ENCODE data around the gene ACTRT3.

ACTRT3 gene

GRCh38 chr3:169811631-169812331 lies 42.4 kb upstream of the ACTRT3 start (continued):
- no peak for TF ChIP-seq ZNF670 (tag by site-specific recombination; IDR thresholded peaks at IDR 0.05; ENCODE audit: low read depth)
- no peak for TF ChIP-seq ZNF175 (tag by site-specific recombination; IDR thresholded peaks at IDR 0.05)
- TF ChIP-seq ZNF341 (tag by site-specific recombination; IDR thresholded peaks at IDR 0.05; ENCODE audit: low read depth): peak; percentile 66
- TF ChIP-seq ZIC2 (tag by site-specific recombination; IDR thresholded peaks at IDR 0.05): no peak
- TF ChIP-seq ZNF639 (tag by site-specific recombination; IDR thresholded peaks at IDR 0.05): no peak
- 0 out of 2 replicates have a peak, but pooled peaks have one; percentile 12 for TF ChIP-seq KLF9 (tag by site-specific recombination; IDR thresholded peaks at IDR 0.05; ENCODE audit: low read depth)
- no peak for TF ChIP-seq ZNF157 (tag by site-specific recombination; IDR thresholded peaks at IDR 0.05)
- no peak for TF ChIP-seq REST (tag by site-specific recombination; IDR thresholded peaks at IDR 0.05)
- TF ChIP-seq ZNF791 (tag by site-specific recombination; IDR thresholded peaks at IDR 0.05): no peak
- TF ChIP-seq ZNF24 (tag by site-specific recombination; IDR thresholded peaks at IDR 0.05): 0 out of 2 replicates have a peak, but pooled peaks have one; percentile 16
- TF ChIP-seq ZNF138 (tag by site-specific recombination; IDR thresholded peaks at IDR 0.05; ENCODE audit: borderline replicate concordance): no peak
- no peak for TF ChIP-seq ZNF398 (tag by site-specific recombination; IDR thresholded peaks at IDR 0.05)
- no peak for TF ChIP-seq OVOL3 (tag by site-specific recombination; IDR thresholded peaks at IDR 0.05)
- no peak for TF ChIP-seq TSHZ1 (tag by site-specific recombination; IDR thresholded peaks at IDR 0.05; ENCODE audit: borderline replicate concordance)
- no peak for TF ChIP-seq ZBTB49 (tag by site-specific recombination; IDR thresholded peaks at IDR 0.05; ENCODE audit: low read depth)
- TF ChIP-seq ZBTB17 (tag by site-specific recombination; IDR thresholded peaks at IDR 0.05): peak; percentile 89
- no peak for TF ChIP-seq ZNF311 (tag by site-specific recombination; IDR thresholded peaks at IDR 0.05; ENCODE audit: borderline replicate concordance)
- no peak for TF ChIP-seq ZNF549 (tag by site-specific recombination; IDR thresholded peaks at IDR 0.05)
- no peak for TF ChIP-seq RBAK (tag by site-specific recombination; IDR thresholded peaks at IDR 0.05)
- TF ChIP-seq ZNF76 (tag by site-specific recombination; IDR thresholded peaks at IDR 0.05; ENCODE audit: borderline replicate concordance, low read depth): no peak; the same call in 1 of the 2 replicates
- TF ChIP-seq ZBTB20 (tag by site-specific recombination; IDR thresholded peaks at IDR 0.05): peak; percentile 53
- 0 out of 2 replicates have a peak, but pooled peaks have one; percentile 38 for TF ChIP-seq ZNF423 (tag by site-specific recombination; IDR thresholded peaks at IDR 0.05)
- peak; percentile 97 for TF ChIP-seq PRDM10 (tag by site-specific recombination; IDR thresholded peaks at IDR 0.05)

All from HEK293 (cell line).